Hepatocyte (in vitro differentiated cells): ENCODE data around the gene OTUD4. TPM values are rescaled to one million over a fixed set of nuclear protein-coding genes. Genes with fewer than 3 reads are reported as not detected.

ENCODE experiments used
- DNase-seq: peaks from one replicate; pipeline ENCODE4 v3.0.0-alpha.2; 2016; ENCODE audit warnings: low spot score
- H2AFZ ChIP-seq: fragments of 200-600 bp; sonication (generic); 2 replicates; pipeline ENCODE4 v1.6.0; 2016; ENCODE audit warnings: antibody characterized with exemption, mild to moderate bottlenecking
- H3K27ac ChIP-seq: fragments of 200-600 bp; sonication (generic); 2 replicates; pipeline ENCODE4 v1.5.1; 2016; ENCODE audit warnings: mild to moderate bottlenecking
- H3K27me3 ChIP-seq: fragments of 200-600 bp; sonication (generic); 2 replicates; pipeline ENCODE4 v1.6.1; 2016
- H3K36me3 ChIP-seq: fragments of 200-600 bp; sonication (generic); replicated peaks from 2 replicates; pipeline ENCODE4 v1.5.1; 2016; ENCODE audit warnings: low read depth; ENCODE audit not compliant: insufficient read depth
- H3K4me1 ChIP-seq: fragments of 200-600 bp; sonication (generic); 2 replicates; pipeline ENCODE4 v1.5.1; 2016; ENCODE audit warnings: mild to moderate bottlenecking, moderate library complexity; ENCODE audit not compliant: insufficient read depth
- H3K4me2 ChIP-seq: fragments of 200-600 bp; sonication (generic); 2 replicates; pipeline ENCODE4 v1.6.0; 2016
- H3K4me3 ChIP-seq: fragments of 200-600 bp; sonication (generic); 2 replicates; pipeline ENCODE4 v1.5.1; 2016; ENCODE audit warnings: mild to moderate bottlenecking
- H3K79me2 ChIP-seq: fragments of 200-600 bp; sonication (generic); 2 replicates; pipeline ENCODE4 v1.6.0; 2017; ENCODE audit warnings: mild to moderate bottlenecking
- H3K9me2 ChIP-seq: fragments of 200-600 bp; sonication (generic); replicated peaks from 2 replicates; pipeline ENCODE4 v1.6.0; 2017; ENCODE audit warnings: mild to moderate bottlenecking; ENCODE audit not compliant: insufficient read depth
- H3K9me3 ChIP-seq: fragments of 200-600 bp; sonication (generic); 2 replicates; pipeline ENCODE4 v1.5.1; 2016; ENCODE audit warnings: low read depth, mild to moderate bottlenecking
- H4K20me1 ChIP-seq: fragments of 200-600 bp; sonication (generic); 2 replicates; pipeline ENCODE4 v1.6.0; 2016; ENCODE audit warnings: mild to moderate bottlenecking; ENCODE audit not compliant: insufficient read depth, poor library complexity, severe bottlenecking
- CTCF ChIP-seq: fragments of 200-600 bp; sonication (generic); IDR thresholded peaks from 2 replicates; pipeline ENCODE4 v1.5.1; 2016; ENCODE audit warnings: antibody characterized with exemption, mild to moderate bottlenecking; ENCODE audit not compliant: poor library complexity
- EZH2 ChIP-seq: fragments of 200-600 bp; sonication (generic); IDR thresholded peaks from 2 replicates; pipeline ENCODE4 v1.6.1; 2016; ENCODE audit warnings: antibody characterized with exemption, mild to moderate bottlenecking, borderline replicate concordance
- EZH2phosphoT487 ChIP-seq: fragments of 200-600 bp; sonication (generic); IDR thresholded peaks from one replicate; pipeline ENCODE4 v1.6.1; 2018; ENCODE audit warnings: antibody characterized with exemption, mild to moderate bottlenecking, low read depth, moderate library complexity; ENCODE audit not compliant: unreplicated experiment, severe bottlenecking
- WGBS: methylation state at CpG from one replicate; pipeline ENCODE4 v1.1.6; 2016; ENCODE audit warnings: low lambda C conversion rate; ENCODE audit errors: missing lambda C conversion rate; 5-methylcytosine and 5-hydroxymethylcytosine counted together
- polyA plus RNA-seq: library from polyadenylated mRNA; unstranded; fragments of >200 nt; fragmentation: Nextera tagmentation; extraction: Ambion mirVana; gene quantifications from 2 replicates; pipeline ENCODE4 v1.2.1, GENCODE V29; 2016
- total RNA-seq: library from RNA; depleted of rRNA; stranded (reverse); fragments of >200 nt; gene quantifications from 2 replicates; pipeline ENCODE4 v1.2.3, GENCODE V29; 2014

Gene OTUD4
- total and polyA plus RNA-seq, 2 experiments from 2014 or later = 12.9 to 23.9 TPM

GRCh38 chr4:145132511-145133098, 47.8 kb downstream of the OTUD4 start:
- 90% methylated on average over 5 of the region's 5 CpGs for WGBS
- Histone ChIP-seq H3K4me3 (no peak overlapping the region), H3K27me3 (no peaks in the 10 kb centered on the region), H3K36me3 (no peaks in the 10 kb centered on the region), H2AFZ (no peak overlapping the region), H3K4me2 (no peak overlapping the region), H3K79me2 (no peaks in the 10 kb centered on the region), H3K27ac (no peak overlapping the region), H3K9me2 (no peaks in the 10 kb centered on the region), H4K20me1 (no peaks in the 10 kb centered on the region), H3K4me1 (no peaks in the 10 kb centered on the region), H3K9me3 (no peaks in the 10 kb centered on the region)
- DNase-seq = no peak
- no peak for TF ChIP-seq EZH2
- no peak for TF ChIP-seq CTCF
- no peak for TF ChIP-seq EZH2phosphoT487

- DNase-seq = no peak
- Histone ChIP-seq H3K9me2 (no peaks in the 10 kb centered on the region), H3K4me1 (no peaks in the 10 kb centered on the region), H3K27ac (no peak overlapping the region), H3K36me3 (no peaks in the 10 kb centered on the region), H4K20me1 (no peaks in the 10 kb centered on the region), H3K79me2 (no peaks in the 10 kb centered on the region), H3K9me3 (no peaks in the 10 kb centered on the region), H2AFZ (no peak overlapping the region), H3K4me2 (no peak overlapping the region), H3K27me3 (no peaks in the 10 kb centered on the region), H3K4me3 (no peak overlapping the region)
- TF ChIP-seq CTCF (no peak), EZH2 (no peak), EZH2phosphoT487 (no peak)
- WGBS = 97% methylated on average over 12 of the region's 12 CpGs
Measured at GRCh38 chr4:145131848-145132247, 48.5 kb downstream of the OTUD4 start.

GRCh38 chr4:145130788-145131399, 49.5 kb downstream of the OTUD4 start:
- H3K9me3 ChIP-seq = no peaks in the 10 kb centered on the region
- no peak overlapping the region for H3K4me2 ChIP-seq
- no peaks in the 10 kb centered on the region for H3K36me3 ChIP-seq
- TF ChIP-seq EZH2phosphoT487 = no peak
- TF ChIP-seq CTCF = no peak
- no peak for TF ChIP-seq EZH2
- H4K20me1 ChIP-seq = no peaks in the 10 kb centered on the region
- H3K4me1 ChIP-seq = no peaks in the 10 kb centered on the region
- H2AFZ ChIP-seq = no peak overlapping the region
- DNase-seq = no peak
- no peaks in the 10 kb centered on the region for H3K27me3 ChIP-seq
- H3K9me2 ChIP-seq = no peaks in the 10 kb centered on the region
- peak overlapping the region; percentile 11 for H3K27ac ChIP-seq
- no peak overlapping the region for H3K4me3 ChIP-seq
- 79% methylated on average over 2 of the region's 2 CpGs for WGBS
- H3K79me2 ChIP-seq = no peaks in the 10 kb centered on the region
